Panc1 (cell line): ENCODE data around the gene DUSP14.

Experiments
- CTCF ChIP-seq: fragments of 450-650 bp; IDR thresholded peaks from 2 replicates; pipeline ENCODE4 v1.5.1; 2017; ENCODE audit warnings: mild to moderate bottlenecking
- POLR2AphosphoS5 ChIP-seq: IDR thresholded peaks from 2 replicates; pipeline ENCODE4 v1.6.1; 2012; ENCODE audit warnings: mild to moderate bottlenecking, low read depth, low read length, moderate library complexity

GRCh38 chr17:37483311-37484039 is 6.2 kb upstream of the DUSP14 start:
- no peak for TF ChIP-seq CTCF
- no peak for TF ChIP-seq POLR2AphosphoS5
